K562 (cell line): ENCODE measurements around the gene RHEBL1. TPM values are rescaled to one million over a fixed set of nuclear protein-coding genes. Genes with fewer than 3 reads are reported as not detected.

Source experiments
- ARID4B ChIP-seq: sonication (generic); formaldehyde crosslinking; IDR thresholded peaks from 2 replicates; pipeline ENCODE4 v1.8.0; 2022; ENCODE audit warnings: mild to moderate bottlenecking, missing genetic modification reagents
- BRCA1 ChIP-seq, 2 experiments: fragments of 450-650 bp in 1 of 2; sonication (generic) in 1 of 2; formaldehyde crosslinking in 1 of 2; IDR thresholded peaks; 2 replicates each; pipeline versions ENCODE4 v1.5.0 to v1.6.1; 2017 to 2020; ENCODE audit warnings: mild to moderate bottlenecking in 1 of 2, missing genetic modification reagents in 1 of 2
- C11orf30 ChIP-seq: fragments of 450-650 bp; IDR thresholded peaks from 2 replicates; pipeline ENCODE4 v1.6.1; 2016; ENCODE audit warnings: low read depth, mild to moderate bottlenecking
- ETV1 ChIP-seq: fragments of 450-650 bp; conservative IDR thresholded peaks from 2 replicates; pipeline ENCODE4 v1.6.1; 2016; ENCODE audit warnings: missing genetic modification characterization, control low read depth, low read depth, missing compliant biosample characterization
- HDAC6 ChIP-seq: IDR thresholded peaks from 2 replicates; pipeline ENCODE4 v1.6.1; 2012; ENCODE audit warnings: low read depth, mild to moderate bottlenecking, control low read depth, inconsistent platforms, low read length, moderate library complexity
- JUND ChIP-seq, 2 experiments: IDR thresholded peaks; 2 replicates in 1 of 2; 3 replicates in 1 of 2; pipeline ENCODE4 v1.6.1; 2011; ENCODE audit warnings: borderline replicate concordance in 2 of 2, low read depth in 2 of 2, low read length in 2 of 2, improper control_type of control experiment in 1 of 2, missing biosample characterization in 1 of 2, missing genetic modification characterization in 1 of 2, missing genetic modification reagents in 1 of 2
- KLF6 ChIP-seq: fragments of 250-450 bp; sonication (Bioruptor Pico); IDR thresholded peaks from 2 replicates; pipeline ENCODE4 v1.4.0; 2020; ENCODE audit warnings: mild to moderate bottlenecking, moderate library complexity, borderline replicate concordance
- NEUROD1 ChIP-seq: fragments of 150-350 bp; IDR thresholded peaks from 2 replicates; pipeline ENCODE4 v1.6.1; 2014; ENCODE audit warnings: borderline replicate concordance, low read length, low read depth; ENCODE audit not compliant: partially characterized antibody
- RUNX1 ChIP-seq: sonication (generic); IDR thresholded peaks from 2 replicates; pipeline ENCODE4 v1.6.1; 2016; ENCODE audit warnings: antibody characterized with exemption, low read depth
- TAL1 ChIP-seq: fragments of 450-650 bp; IDR thresholded peaks from 2 replicates; pipeline ENCODE4 v1.6.1; 2016; ENCODE audit warnings: mild to moderate bottlenecking
- ZFP36 ChIP-seq: fragments of 150-350 bp; IDR thresholded peaks from 2 replicates; pipeline ENCODE4 v1.6.1; 2018; ENCODE audit warnings: low read length, low read depth; ENCODE audit not compliant: partially characterized antibody
- ZNF197 ChIP-seq: fragments of 200-800 bp; sonication (Bioruptor generic); IDR thresholded peaks from 2 replicates; pipeline ENCODE4 v1.6.1; 2016; ENCODE audit warnings: low read depth, missing genetic modification characterization, missing compliant biosample characterization
- ZNF551 ChIP-seq: fragments of 250-450 bp; sonication (Bioruptor Pico); IDR thresholded peaks from 2 replicates; pipeline ENCODE4 v1.5.0; 2021; ENCODE audit warnings: mild to moderate bottlenecking, moderate library complexity
- ZNF780A ChIP-seq: fragments of 250-450 bp; sonication (Bioruptor Pico); IDR thresholded peaks from 2 replicates; pipeline ENCODE4 v1.5.0; 2021; ENCODE audit warnings: mild to moderate bottlenecking
- polyA plus RNA-seq, 8 experiments: library from polyadenylated mRNA; depleted of rRNA in 4 of 8; stranded (reverse) in 5 of 8; unstranded in 3 of 8; fragments of >200 nt; fragmentation: Nextera tagmentation in 2 of 8; fragmentation: Illumina TruSeq in 1 of 8; extraction: Ambion mirVana in 2 of 8; extraction: Trizol in 1 of 8; gene quantifications; 2 replicates each; pipeline versions ENCODE4 v1.2.1 to v1.2.3, GENCODE V29; 2011 to 2014; ENCODE audit warnings: inconsistent platforms in 1 of 8, missing spikeins in 1 of 8
- total RNA-seq, 7 experiments: library from RNA; depleted of rRNA in 6 of 7; stranded (reverse); fragments of >200 nt in 6 of 7; fragmentation: Illumina TruSeq in 2 of 7; extraction: Trizol in 2 of 7; gene quantifications; 2 replicates each; pipeline versions ENCODE4 v1.2.1 to v1.2.3, GENCODE V29; 2011 to 2021; ENCODE audit warnings: low replicate concordance in 1 of 7
- TF ChIP-seq, protein P1 (sequence below): fragments of 150-350 bp; IDR thresholded peaks from 2 replicates; pipeline ENCODE4 v1.6.1; 2014; ENCODE audit warnings: low read depth, mild to moderate bottlenecking, low read length, borderline replicate concordance
- TF ChIP-seq, protein P2 (sequence below): IDR thresholded peaks from 2 replicates; pipeline ENCODE4 v1.6.1; 2012; ENCODE audit warnings: low read depth, low read length, improper control_type of control experiment, borderline replicate concordance

Gene RHEBL1
- total and polyA plus RNA-seq, 9 of the 15 experiments (the other 6 are each of a cell fraction or from before 2014, with no cell fraction given), result 4.3 to 36.1 (median 8.2) TPM

- TF ChIP-seq ARID4B (CRISPR knock-in tag), result peak; percentile 96
- TF ChIP-seq C11orf30, result peak; percentile 67
- TF ChIP-seq ZNF197, result 0 out of 2 replicates have a peak, but pooled peaks have one; percentile 40
- TF ChIP-seq KLF6 (CRISPR knock-in tag), result no peak
- no peak for TF ChIP-seq ZNF551 (CRISPR knock-in tag)
- TF ChIP-seq, protein P1, sequence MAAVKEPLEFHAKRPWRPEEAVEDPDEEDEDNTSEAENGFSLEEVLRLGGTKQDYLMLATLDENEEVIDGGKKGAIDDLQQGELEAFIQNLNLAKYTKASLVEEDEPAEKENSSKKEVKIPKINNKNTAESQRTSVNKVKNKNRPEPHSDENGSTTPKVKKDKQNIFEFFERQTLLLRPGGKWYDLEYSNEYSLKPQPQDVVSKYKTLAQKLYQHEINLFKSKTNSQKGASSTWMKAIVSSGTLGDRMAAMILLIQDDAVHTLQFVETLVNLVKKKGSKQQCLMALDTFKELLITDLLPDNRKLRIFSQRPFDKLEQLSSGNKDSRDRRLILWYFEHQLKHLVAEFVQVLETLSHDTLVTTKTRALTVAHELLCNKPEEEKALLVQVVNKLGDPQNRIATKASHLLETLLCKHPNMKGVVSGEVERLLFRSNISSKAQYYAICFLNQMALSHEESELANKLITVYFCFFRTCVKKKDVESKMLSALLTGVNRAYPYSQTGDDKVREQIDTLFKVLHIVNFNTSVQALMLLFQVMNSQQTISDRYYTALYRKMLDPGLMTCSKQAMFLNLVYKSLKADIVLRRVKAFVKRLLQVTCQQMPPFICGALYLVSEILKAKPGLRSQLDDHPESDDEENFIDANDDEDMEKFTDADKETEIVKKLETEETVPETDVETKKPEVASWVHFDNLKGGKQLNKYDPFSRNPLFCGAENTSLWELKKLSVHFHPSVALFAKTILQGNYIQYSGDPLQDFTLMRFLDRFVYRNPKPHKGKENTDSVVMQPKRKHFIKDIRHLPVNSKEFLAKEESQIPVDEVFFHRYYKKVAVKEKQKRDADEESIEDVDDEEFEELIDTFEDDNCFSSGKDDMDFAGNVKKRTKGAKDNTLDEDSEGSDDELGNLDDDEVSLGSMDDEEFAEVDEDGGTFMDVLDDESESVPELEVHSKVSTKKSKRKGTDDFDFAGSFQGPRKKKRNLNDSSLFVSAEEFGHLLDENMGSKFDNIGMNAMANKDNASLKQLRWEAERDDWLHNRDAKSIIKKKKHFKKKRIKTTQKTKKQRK, result no peak
- TF ChIP-seq ZFP36, result no peak
- TF ChIP-seq TAL1, result no peak
- peak; percentile 17; the same call in 1 of the 2 replicates for TF ChIP-seq JUND (IDR thresholded peaks at IDR 0.05; ENCODE audit: borderline replicate concordance, low read depth, low read length)
- no peak; the same call in 2 of the 3 replicates for TF ChIP-seq JUND (tag; IDR thresholded peaks at IDR 0.05; ENCODE audit: borderline replicate concordance, low read depth, low read length)
- TF ChIP-seq, protein P2, sequence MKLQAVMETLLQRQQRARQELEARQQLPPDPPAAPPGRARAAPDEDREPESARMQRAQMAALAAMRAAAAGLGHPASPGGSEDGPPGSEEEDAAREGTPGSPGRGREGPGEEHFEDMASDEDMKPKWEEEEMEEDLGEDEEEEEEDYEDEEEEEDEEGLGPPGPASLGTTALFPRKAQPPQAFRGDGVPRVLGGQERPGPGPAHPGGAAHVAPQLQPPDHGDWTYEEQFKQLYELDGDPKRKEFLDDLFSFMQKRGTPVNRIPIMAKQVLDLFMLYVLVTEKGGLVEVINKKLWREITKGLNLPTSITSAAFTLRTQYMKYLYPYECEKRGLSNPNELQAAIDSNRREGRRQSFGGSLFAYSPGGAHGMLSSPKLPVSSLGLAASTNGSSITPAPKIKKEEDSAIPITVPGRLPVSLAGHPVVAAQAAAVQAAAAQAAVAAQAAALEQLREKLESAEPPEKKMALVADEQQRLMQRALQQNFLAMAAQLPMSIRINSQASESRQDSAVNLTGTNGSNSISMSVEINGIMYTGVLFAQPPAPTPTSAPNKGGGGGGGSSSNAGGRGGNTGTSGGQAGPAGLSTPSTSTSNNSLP, result no peak
- TF ChIP-seq HDAC6, result no peak
- TF ChIP-seq BRCA1 (IDR thresholded peaks at IDR 0.05), result no peak
- no peak for TF ChIP-seq BRCA1 (CRISPR knock-in tag; IDR thresholded peaks at IDR 0.05)
- TF ChIP-seq ZNF780A (CRISPR knock-in tag), result no peak
- no peak for TF ChIP-seq NEUROD1
- no peak for TF ChIP-seq ETV1 (tag)
- no peak for TF ChIP-seq RUNX1
These were observed at the start of gene RHEBL1 (continued) for GRCh38 chr12:49069507-49070346.
